Body of pancreas (tissue), 4 donors: Measurements from ENCODE around the gene OSBPL5. TPM values are rescaled to one million over a fixed set of nuclear protein-coding genes. Genes with fewer than 3 reads are reported as not detected.

Source experiments
- ATAC-seq: fragments of 150-250 bp; one replicate; pipeline ENCODE4 v1.9.1; 2016
- DNase-seq, 4 donors: peaks; one replicate each; pipeline ENCODE4 v3.0.0-alpha.2; 2019
- H3K27ac ChIP-seq, 4 donors: fragments of 200-600 bp; sonication (generic); 1 replicate in 3 of 4; 2 replicates in 1 of 4; pipeline versions ENCODE4 v1.5.1 to v1.6.1; 2016 to 2019; ENCODE audit warnings: mild to moderate bottlenecking in 1 of 4, mixed read lengths in 1 of 4, moderate library complexity in 1 of 4
- H3K27me3 ChIP-seq, 2 donors: fragments of 200-600 bp; sonication (generic); one replicate each; pipeline ENCODE4 v1.6.0; 2016; ENCODE audit warnings: mild to moderate bottlenecking in 1 of 2
- H3K36me3 ChIP-seq, 2 donors: fragments of 200-600 bp; sonication (generic); replicated peaks in 1 of 2; 2 replicates each; pipeline ENCODE4 v1.5.1; 2016; ENCODE audit warnings: low read depth in 2 of 2; ENCODE audit not compliant: insufficient read depth in 1 of 2
- H3K4me1 ChIP-seq: fragments of 200-600 bp; sonication (generic); one replicate; pipeline ENCODE4 v1.6.0; 2016
- H3K4me3 ChIP-seq, 2 donors: fragments of 200-600 bp; sonication (generic); 1 replicate in 1 of 2; 2 replicates in 1 of 2; pipeline ENCODE4 v1.5.1; 2016 to 2019
- H3K9me3 ChIP-seq, 3 donors: fragments of 200-600 bp; sonication (generic); 1 replicate in 2 of 3; 2 replicates in 1 of 3; pipeline ENCODE4 v1.5.1; 2016
- CTCF ChIP-seq, 7 experiments: fragments of 450-650 bp in 4 of 7; fragments of 200-600 bp in 3 of 7; sonication (generic) in 3 of 7; IDR thresholded peaks; one replicate each; pipeline ENCODE4 v1.5.1; 2016 to 2019; ENCODE audit warnings: antibody characterized with exemption in 7 of 7
- POLR2A ChIP-seq, 3 donors: fragments of 450-650 bp; IDR thresholded peaks; one replicate each; pipeline ENCODE4 v1.6.1; 2016; ENCODE audit warnings: antibody characterized with exemption in 3 of 3, mild to moderate bottlenecking in 2 of 3
- WGBS, 2 donors: methylation state at CpG; one replicate each; pipeline ENCODE4 v1.1.5; 2017; 5-methylcytosine and 5-hydroxymethylcytosine counted together
- intact Hi-C: fragments of 100-400 bp; cut with DNase I; formaldehyde crosslinking; loops from one replicate; pipeline ENCODE4 v1.15.1; 2023
- total RNA-seq, 2 donors: library from RNA; depleted of rRNA; stranded (reverse); fragments of >200 nt; gene quantifications; one replicate each; pipeline ENCODE4 v1.1.0, GENCODE V29; 2016

OSBPL5 gene
- total RNA-seq, 2 donors from 2014 or later, result 22.3 to 62.0 TPM

- H3K4me1 ChIP-seq, result peaks cover 50% of the 10 kb centered on the region
- peak overlapping the region in 1 of 4 donors; percentile 65 for H3K27ac ChIP-seq
- no peaks in the 10 kb centered on the region for H3K9me3 ChIP-seq
Measured at GRCh38 chr11:3161309-3161708, 3.8 kb downstream of the OSBPL5 start.

DNA sequence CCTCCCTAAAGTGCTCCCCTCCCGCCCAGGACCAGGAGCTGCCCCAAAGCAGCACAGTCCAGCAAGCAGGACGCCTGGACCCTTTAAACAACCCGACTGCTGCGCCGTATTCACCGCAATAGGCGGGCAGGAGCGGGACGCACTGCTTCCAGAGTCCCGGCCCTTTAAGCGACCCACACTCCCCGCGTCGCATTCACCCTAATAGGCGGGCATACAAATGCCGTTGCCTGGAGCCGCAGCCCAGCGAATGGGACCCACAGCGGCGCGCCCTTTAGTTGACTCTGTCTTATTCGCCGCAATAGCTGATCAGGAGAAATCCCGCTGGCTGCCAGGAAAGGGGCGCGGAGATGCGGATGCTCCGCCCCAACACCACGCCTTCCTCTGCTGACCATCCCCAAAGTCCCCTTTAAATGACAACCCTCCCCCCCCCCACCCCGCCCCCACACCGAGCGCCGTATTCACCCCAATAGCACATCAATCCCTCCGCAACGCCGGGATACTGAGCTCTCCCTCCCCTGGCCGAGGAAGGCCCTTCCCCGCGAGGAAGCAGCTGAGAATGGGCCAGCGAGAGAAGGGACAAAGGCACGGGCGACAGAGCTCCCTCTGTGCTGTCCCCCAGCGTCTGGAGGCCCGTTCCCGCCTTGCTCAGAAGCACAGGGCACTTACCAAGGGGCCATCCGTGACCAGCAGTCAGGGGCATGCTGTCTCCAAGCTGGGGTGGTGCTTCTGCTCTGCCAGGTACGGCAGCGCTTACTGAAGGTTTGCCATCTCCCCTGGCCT, 4.7 kb downstream of the OSBPL5 start:
- H3K4me1 ChIP-seq, result peaks cover 47% of the 10 kb centered on the region
- H3K27me3 ChIP-seq, result no peaks in the 10 kb centered on the region
- peak; percentile 70 for ATAC-seq
- peak; percentile 77 to 88 (median 85) for DNase-seq
- H3K9me3 ChIP-seq, result no peaks in the 10 kb centered on the region
- intact Hi-C loops, result no loop called here
- WGBS, 2 donors, result 1 to 10% methylated on average over 2 to 48 of the region's 48 CpGs
- TF ChIP-seq CTCF (IDR thresholded peaks at IDR 0.05) (no peak), POLR2A (IDR thresholded peaks at IDR 0.05) (no peak)
- H3K27ac ChIP-seq, result peak overlapping the region in 2 of 4 donors; percentile 28 to 65
- H3K4me3 ChIP-seq, result peak overlapping the region in 1 of 2 donors; percentile 31
- H3K36me3 ChIP-seq, result no peaks in the 10 kb centered on the region

More at GRCh38 chr11:3161309-3161708, 3.8 kb downstream of the OSBPL5 start:
- intact Hi-C loops, result no loop called here
- ATAC-seq (no peak), DNase-seq (peak in 2 of 4 donors; percentile 4 to 13)
- Histone ChIP-seq H3K36me3 (no peaks in the 10 kb centered on the region), H3K27me3 (no peaks in the 10 kb centered on the region), H3K4me3 (no peak overlapping the region)
- TF ChIP-seq CTCF (IDR thresholded peaks at IDR 0.05), result no peak
- TF ChIP-seq POLR2A (IDR thresholded peaks at IDR 0.05), result no peak
- 87 to 94% methylated on average over 4 to 14 of the region's 14 CpGs for WGBS, 2 donors

- intact Hi-C loops, result no loop called here
- Histone ChIP-seq H3K27ac (peak overlapping the region in 1 of 4 donors; percentile 65), H3K9me3 (no peaks in the 10 kb centered on the region), H3K4me1 (peaks cover 44% of the 10 kb centered on the region), H3K27me3 (no peaks in the 10 kb centered on the region), H3K36me3 (no peaks in the 10 kb centered on the region), H3K4me3 (peak overlapping the region in 1 of 2 donors; percentile 31)
- 54 to 55% methylated on average over 11 to 14 of the region's 14 CpGs for WGBS, 2 donors
- DNase-seq (peak; percentile 58 to 77 (median 71)), ATAC-seq (no peak)
- no peak for TF ChIP-seq POLR2A (IDR thresholded peaks at IDR 0.05)
- TF ChIP-seq CTCF (IDR thresholded peaks at IDR 0.05), result no peak
Measured at GRCh38 chr11:3159296-3160190, 5.6 kb downstream of the OSBPL5 start.

DNA sequence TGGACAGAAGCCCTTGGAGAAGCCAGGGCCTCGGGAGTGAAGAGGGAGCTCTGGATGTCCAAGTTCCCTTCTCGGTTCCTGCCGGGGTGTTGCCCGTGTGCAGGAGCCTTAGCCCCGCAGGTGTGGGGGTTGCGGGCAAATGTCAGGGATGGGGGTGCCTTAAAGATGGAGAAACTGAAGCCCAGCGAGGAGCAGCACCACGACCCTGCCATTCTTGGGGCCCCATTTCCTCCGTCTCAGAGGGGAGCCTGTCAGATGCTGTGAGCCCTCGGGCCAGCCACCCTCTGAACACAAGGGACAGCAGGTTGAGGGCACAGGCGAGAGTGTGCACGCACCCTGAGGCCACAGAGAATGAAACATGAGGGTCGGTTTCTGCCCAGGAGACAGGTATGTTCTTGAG, 6.3 kb downstream of the OSBPL5 start:
- ATAC-seq (no peak), DNase-seq (peak in 1 of 4 donors; percentile 3)
- H3K4me1 ChIP-seq, result peaks cover 43% of the 10 kb centered on the region
- TF ChIP-seq POLR2A (IDR thresholded peaks at IDR 0.05), result no peak
- TF ChIP-seq CTCF (IDR thresholded peaks at IDR 0.05), result no peak
- H3K4me3 ChIP-seq, result no peak overlapping the region
- no peak overlapping the region for H3K27ac ChIP-seq
- no peaks in the 10 kb centered on the region for H3K9me3 ChIP-seq
- intact Hi-C loops, result no loop called here
- 84 to 92% methylated on average over 13 of the region's 13 CpGs for WGBS, 2 donors
- H3K36me3 ChIP-seq, result no peaks in the 10 kb centered on the region
- H3K27me3 ChIP-seq, result no peaks in the 10 kb centered on the region
